ENCODE data around the gene REPIN1. TPM values are rescaled to one million over a fixed set of nuclear protein-coding genes. Genes with fewer than 3 reads are reported as not detected.

The REPIN1 gene
- total and polyA plus RNA-seq, 7 donors, result 50.9 to 131 (median 56.5) TPM

DNA sequence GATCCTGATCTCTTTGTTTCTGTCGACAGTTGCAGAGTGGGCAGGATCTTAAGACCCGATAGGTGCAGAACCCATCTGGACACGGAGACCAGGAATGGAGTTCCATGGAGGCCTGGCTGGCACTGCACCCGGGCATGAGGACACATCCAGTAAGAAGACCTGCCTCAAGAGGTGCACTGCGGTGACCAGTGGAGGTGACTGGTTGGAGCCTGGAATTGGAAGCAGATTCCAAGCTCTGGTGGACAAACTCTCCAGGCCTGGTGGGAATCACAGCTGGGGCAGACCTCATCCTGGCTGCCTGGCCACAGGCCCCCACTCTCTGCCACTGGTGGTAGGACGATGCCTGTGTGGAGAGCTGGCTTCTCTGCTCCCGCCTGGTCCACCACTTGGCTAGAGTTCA lies 41.5 kb downstream of the REPIN1 start:
- WGBS, 2 donors, result 91 to 95% methylated on average over 7 of the region's 7 CpGs
- intact Hi-C loops (cut with DNase I), result no loop called here
- no peak overlapping the region for H3K4me3 ChIP-seq
- no peaks in the 10 kb centered on the region for H3K9me3 ChIP-seq
- H3K36me3 ChIP-seq, result peaks cover 0 to 31% (median 5%) of the 10 kb centered on the region in 4 donors
- TF ChIP-seq POLR2A (IDR thresholded peaks at IDR 0.05), result no peak
- TF ChIP-seq, protein P1, sequence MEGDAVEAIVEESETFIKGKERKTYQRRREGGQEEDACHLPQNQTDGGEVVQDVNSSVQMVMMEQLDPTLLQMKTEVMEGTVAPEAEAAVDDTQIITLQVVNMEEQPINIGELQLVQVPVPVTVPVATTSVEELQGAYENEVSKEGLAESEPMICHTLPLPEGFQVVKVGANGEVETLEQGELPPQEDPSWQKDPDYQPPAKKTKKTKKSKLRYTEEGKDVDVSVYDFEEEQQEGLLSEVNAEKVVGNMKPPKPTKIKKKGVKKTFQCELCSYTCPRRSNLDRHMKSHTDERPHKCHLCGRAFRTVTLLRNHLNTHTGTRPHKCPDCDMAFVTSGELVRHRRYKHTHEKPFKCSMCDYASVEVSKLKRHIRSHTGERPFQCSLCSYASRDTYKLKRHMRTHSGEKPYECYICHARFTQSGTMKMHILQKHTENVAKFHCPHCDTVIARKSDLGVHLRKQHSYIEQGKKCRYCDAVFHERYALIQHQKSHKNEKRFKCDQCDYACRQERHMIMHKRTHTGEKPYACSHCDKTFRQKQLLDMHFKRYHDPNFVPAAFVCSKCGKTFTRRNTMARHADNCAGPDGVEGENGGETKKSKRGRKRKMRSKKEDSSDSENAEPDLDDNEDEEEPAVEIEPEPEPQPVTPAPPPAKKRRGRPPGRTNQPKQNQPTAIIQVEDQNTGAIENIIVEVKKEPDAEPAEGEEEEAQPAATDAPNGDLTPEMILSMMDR (IDR thresholded peaks at IDR 0.05), result no peak
- TF ChIP-seq EP300 (IDR thresholded peaks at IDR 0.05), result no peak
- no peak for TF ChIP-seq POLR2AphosphoS5 (IDR thresholded peaks at IDR 0.05)
- H3K27ac ChIP-seq, result no peak overlapping the region
- no peaks in the 10 kb centered on the region for H3K27me3 ChIP-seq
- DNase-seq, result peak; percentile 59
- peaks cover 0 to 24% (median 19%) of the 10 kb centered on the region in 4 donors for H3K4me1 ChIP-seq

DNA sequence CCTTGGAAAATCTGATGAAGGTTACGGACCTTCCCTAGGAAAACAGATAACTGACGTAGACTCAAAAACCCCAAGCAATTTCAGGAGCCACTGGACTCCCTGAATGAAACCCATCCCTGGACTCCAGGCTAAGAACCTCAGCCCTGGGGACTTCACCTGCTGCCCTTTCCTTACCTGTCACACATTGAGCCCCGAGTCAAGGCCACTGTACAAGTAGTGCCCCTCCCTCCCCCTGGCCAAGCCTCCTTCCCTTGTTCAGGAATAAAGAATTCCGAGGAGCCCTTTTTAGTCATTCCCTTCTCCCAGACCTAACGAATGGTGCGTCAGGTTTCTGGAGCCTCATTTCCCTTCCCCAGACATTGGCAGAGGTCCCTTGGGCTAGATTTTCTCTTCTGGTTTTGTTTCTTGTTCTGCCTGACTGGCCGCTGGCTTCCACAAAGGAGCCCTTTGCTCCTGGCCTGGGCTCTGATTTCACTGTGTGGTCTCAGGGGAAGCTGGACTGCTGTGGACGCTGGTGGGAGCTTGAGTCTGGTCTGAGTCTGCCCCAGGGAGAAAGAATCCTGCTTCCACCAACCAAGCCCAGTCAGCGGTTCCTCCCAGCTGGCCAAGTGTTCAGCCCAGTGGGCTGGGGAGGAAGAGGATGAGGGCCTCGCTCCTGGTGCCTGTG lies 42.2 kb downstream of the REPIN1 start:
- Histone ChIP-seq H3K27me3 (no peaks in the 10 kb centered on the region), H3K27ac (peak overlapping the region in 1 of 4 donors; percentile 23), H3K9me3 (no peaks in the 10 kb centered on the region), H3K4me3 (no peak overlapping the region), H3K4me1 (peaks cover 0 to 23% (median 18%) of the 10 kb centered on the region in 4 donors), H3K36me3 (peaks cover 0 to 31% (median 5%) of the 10 kb centered on the region in 4 donors)
- peak; percentile 52 for DNase-seq
- WGBS, 2 donors, result 84 to 87% methylated on average over 10 of the region's 10 CpGs
- intact Hi-C loops (cut with DNase I), result no loop called here
- TF ChIP-seq POLR2AphosphoS5 (IDR thresholded peaks at IDR 0.05) (no peak), EP300 (IDR thresholded peaks at IDR 0.05) (no peak), POLR2A (IDR thresholded peaks at IDR 0.05) (no peak)
- TF ChIP-seq, protein P1 (IDR thresholded peaks at IDR 0.05), result no peak

DNA sequence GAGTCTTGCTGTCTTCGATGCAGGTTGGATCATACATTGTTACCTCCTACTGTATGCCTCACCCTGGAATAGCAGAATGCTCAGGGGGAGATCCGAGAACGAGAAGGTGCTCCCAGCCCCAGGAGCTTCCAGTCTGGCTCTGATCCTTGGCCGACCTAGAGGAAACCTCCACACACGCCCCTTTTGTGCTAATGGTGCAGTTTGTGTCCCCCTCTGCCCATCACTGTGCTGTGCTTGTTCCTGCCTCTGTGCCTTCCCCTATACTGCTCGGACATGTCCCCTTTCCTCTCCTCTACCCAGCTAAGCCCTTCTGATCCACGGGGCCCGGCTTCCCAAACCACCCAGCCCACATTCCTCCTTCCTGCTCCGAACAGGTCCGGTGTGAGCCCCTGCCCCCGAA lies 43.0 kb downstream of the REPIN1 start:
- Histone ChIP-seq H3K4me3 (no peak overlapping the region), H3K4me1 (peaks cover 0 to 15% (median 10%) of the 10 kb centered on the region in 4 donors), H3K9me3 (no peaks in the 10 kb centered on the region), H3K27me3 (no peaks in the 10 kb centered on the region), H3K27ac (peak overlapping the region in 1 of 4 donors; percentile 23), H3K36me3 (peaks cover 0 to 31% (median 5%) of the 10 kb centered on the region in 4 donors)
- intact Hi-C loops (cut with DNase I), result no loop called here
- 83 to 87% methylated on average over 11 of the region's 11 CpGs for WGBS, 2 donors
- DNase-seq, result no peak
- no peak for TF ChIP-seq EP300 (IDR thresholded peaks at IDR 0.05)
- TF ChIP-seq, protein P1 (IDR thresholded peaks at IDR 0.05), result no peak
- TF ChIP-seq POLR2A (IDR thresholded peaks at IDR 0.05), result no peak
- TF ChIP-seq POLR2AphosphoS5 (IDR thresholded peaks at IDR 0.05), result no peak

DNA sequence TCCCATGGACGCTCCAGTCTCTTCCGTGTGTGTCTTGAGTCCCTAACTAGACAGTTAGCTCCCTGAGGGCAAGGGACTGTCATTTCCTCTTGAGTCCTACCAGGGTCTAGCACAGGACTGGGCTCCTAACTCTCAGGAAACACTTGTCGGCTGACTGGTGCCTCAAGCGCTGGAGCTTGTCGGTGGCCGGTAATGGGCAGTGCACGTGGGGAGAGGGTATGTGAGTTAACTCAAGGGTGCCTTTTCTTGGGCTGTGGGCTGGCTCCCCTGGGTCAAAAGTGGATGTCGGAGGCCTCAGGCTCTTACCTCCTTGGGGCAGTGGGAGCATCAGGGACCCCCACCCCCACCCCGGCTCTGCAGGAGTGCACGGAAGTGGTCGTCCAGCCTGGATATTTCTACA lies 43.4 kb downstream of the REPIN1 start:
- intact Hi-C loops (cut with DNase I), result no loop called here
- Histone ChIP-seq H3K9me3 (no peaks in the 10 kb centered on the region), H3K36me3 (peaks cover 0 to 31% (median 5%) of the 10 kb centered on the region in 4 donors), H3K27ac (no peak overlapping the region), H3K27me3 (no peaks in the 10 kb centered on the region), H3K4me3 (no peak overlapping the region), H3K4me1 (peaks cover 0 to 11% (median 6%) of the 10 kb centered on the region in 4 donors)
- TF ChIP-seq POLR2A (IDR thresholded peaks at IDR 0.05) (no peak), POLR2AphosphoS5 (IDR thresholded peaks at IDR 0.05) (no peak), EP300 (IDR thresholded peaks at IDR 0.05) (no peak)
- DNase-seq, result no peak
- WGBS, 2 donors, result 93 to 94% methylated on average over 11 of the region's 11 CpGs

DNA sequence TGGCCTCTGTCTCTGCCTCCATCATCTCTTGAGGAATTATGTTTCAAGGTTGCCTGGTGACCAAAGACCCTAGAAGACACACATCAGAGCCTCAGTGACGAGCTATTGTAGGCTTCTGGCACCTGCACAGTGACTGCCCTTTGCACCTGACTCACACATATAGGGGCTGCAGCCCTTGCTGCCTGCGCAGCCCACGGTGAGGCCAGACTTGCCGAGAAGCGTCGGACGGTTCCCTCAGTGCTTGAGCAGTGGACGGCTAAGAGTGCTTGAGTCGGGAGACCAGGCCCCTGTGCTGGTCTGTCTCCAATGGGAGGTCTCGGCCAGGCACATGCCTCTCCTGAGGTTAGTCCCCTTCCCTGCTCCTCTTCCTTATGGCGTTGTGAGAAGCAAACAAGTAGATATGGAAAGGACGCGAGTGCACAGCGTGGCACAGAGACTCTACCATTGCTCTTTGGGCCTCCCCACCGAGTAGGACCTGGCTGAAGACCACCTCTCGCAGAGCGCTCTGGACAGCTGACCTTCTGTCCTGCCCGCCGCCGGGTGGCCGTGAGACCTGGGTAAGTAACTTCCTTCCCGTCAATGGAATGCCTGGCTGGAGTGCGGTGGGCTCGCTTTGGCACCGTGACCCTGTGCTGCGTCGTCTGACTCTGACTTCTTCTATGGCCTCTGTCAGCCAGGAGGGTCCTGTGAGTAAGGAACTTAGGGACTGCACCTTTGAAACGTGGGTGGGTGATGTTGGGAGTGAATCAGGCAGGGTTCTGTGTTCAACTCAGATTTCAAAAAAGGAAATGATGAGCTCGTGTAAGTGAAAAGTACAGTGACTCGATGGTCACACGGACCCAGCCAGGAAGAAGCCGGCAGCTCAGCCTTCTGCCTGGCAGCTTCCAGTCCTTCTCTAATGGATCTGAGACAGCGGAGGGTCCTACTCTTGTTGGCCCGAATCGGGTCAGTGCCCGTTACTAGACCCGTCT lies 44.2 kb downstream of the REPIN1 start:
- TF ChIP-seq POLR2AphosphoS5 (IDR thresholded peaks at IDR 0.05) (no peak), EP300 (IDR thresholded peaks at IDR 0.05) (no peak), POLR2A (IDR thresholded peaks at IDR 0.05) (no peak)
- TF ChIP-seq, protein P1 (IDR thresholded peaks at IDR 0.05), result no peak
- Histone ChIP-seq H3K27ac (no peak overlapping the region), H3K4me3 (no peak overlapping the region), H3K36me3 (peaks cover 0 to 28% (median 5%) of the 10 kb centered on the region in 4 donors), H3K27me3 (no peaks in the 10 kb centered on the region), H3K4me1 (peaks cover 0 to 3% (median 0%) of the 10 kb centered on the region in 4 donors), H3K9me3 (no peaks in the 10 kb centered on the region)
- WGBS, 2 donors, result 85 to 89% methylated on average over 37 of the region's 37 CpGs
- no peak for DNase-seq
- intact Hi-C loops (cut with DNase I), result no loop called here

Data from sigmoid colon (tissue), 7 donors.